HT-29 (cell line): ENCODE results near the gene MYO9A. TPM values are rescaled to one million over a fixed set of nuclear protein-coding genes. Genes with fewer than 3 reads are reported as not detected.
A peak's percentile ranks its signal among the peaks of the same experiment; 100 is the strongest.

ENCODE experiments used
- DNase-seq: peaks from one replicate; pipeline ENCODE4 v3.0.0-alpha.2; 2015; ENCODE audit warnings: low spot score
- total RNA-seq: library from RNA; depleted of rRNA; stranded (reverse); fragments of >200 nt; shearing (Covaris generic); gene quantifications from 2 replicates; pipeline ENCODE4 v1.2.3, GENCODE V29; 2014

Gene MYO9A
- total RNA-seq, 1 experiment from 2014 or later, result 7.2 TPM

- no peak for DNase-seq
Measured at GRCh38 chr15:71809346-71809745, 308.6 kb downstream of the MYO9A start.

- DNase-seq, result no peak
Measured at GRCh38 chr15:71808311-71809020, 309.5 kb downstream of the MYO9A start.

- DNase-seq, result no peak
Measured at GRCh38 chr15:71807691-71808091, 310.3 kb downstream of the MYO9A start.

GRCh38 chr15:71807125-71807629 lies 310.8 kb downstream of the MYO9A start:
- DNase-seq, result no peak

- DNase-seq, result no peak
Measured at GRCh38 chr15:71806452-71806931, 311.5 kb downstream of the MYO9A start.

GRCh38 chr15:71804695-71805470 lies 313.1 kb downstream of the MYO9A start:
- DNase-seq, result no peak

GRCh38 chr15:71804226-71804625 lies 313.7 kb downstream of the MYO9A start:
- no peak for DNase-seq

- DNase-seq, result no peak
Measured at GRCh38 chr15:71802770-71803169, 315.2 kb downstream of the MYO9A start.

GRCh38 chr15:71801935-71802655 lies 315.9 kb downstream of the MYO9A start:
- no peak for DNase-seq

- peak; percentile 97 for DNase-seq
Measured at GRCh38 chr15:71800835-71801745, 316.9 kb downstream of the MYO9A start.

- no peak for DNase-seq
Measured at GRCh38 chr15:71800190-71800589, 317.8 kb downstream of the MYO9A start.

GRCh38 chr15:71798641-71799040 lies 319.3 kb downstream of the MYO9A start:
- no peak for DNase-seq

- peak; percentile 41 for DNase-seq
Measured at GRCh38 chr15:71792521-71792920, 325.4 kb downstream of the MYO9A start.

- DNase-seq, result no peak
Measured at GRCh38 chr15:71791975-71792374, 326.0 kb downstream of the MYO9A start.

- DNase-seq, result peak; percentile 89
Measured at GRCh38 chr15:71790081-71790480, 327.9 kb downstream of the MYO9A start.

GRCh38 chr15:71789616-71790015 lies 328.3 kb downstream of the MYO9A start:
- DNase-seq, result peak; percentile 12

- no peak for DNase-seq
Measured at GRCh38 chr15:71788646-71789579, 329.0 kb downstream of the MYO9A start.

GRCh38 chr15:71786673-71787072 lies 331.3 kb downstream of the MYO9A start:
- DNase-seq, result no peak

GRCh38 chr15:71785996-71786395 lies 332.0 kb downstream of the MYO9A start:
- no peak for DNase-seq

GRCh38 chr15:71784719-71785118 lies 333.2 kb downstream of the MYO9A start:
- DNase-seq, result no peak
